HG02678 (cell line): ENCODE results near the gene CHI3L2.

Experiments
- ATAC-seq: cut with Tn5 transposase; IDR thresholded peaks from one replicate; pipeline ENCODE4 v1.9.1; 2021; ENCODE audit warnings: mild to moderate bottlenecking, moderate library complexity; ENCODE audit not compliant: unreplicated experiment

CHI3L2 gene, protein sequence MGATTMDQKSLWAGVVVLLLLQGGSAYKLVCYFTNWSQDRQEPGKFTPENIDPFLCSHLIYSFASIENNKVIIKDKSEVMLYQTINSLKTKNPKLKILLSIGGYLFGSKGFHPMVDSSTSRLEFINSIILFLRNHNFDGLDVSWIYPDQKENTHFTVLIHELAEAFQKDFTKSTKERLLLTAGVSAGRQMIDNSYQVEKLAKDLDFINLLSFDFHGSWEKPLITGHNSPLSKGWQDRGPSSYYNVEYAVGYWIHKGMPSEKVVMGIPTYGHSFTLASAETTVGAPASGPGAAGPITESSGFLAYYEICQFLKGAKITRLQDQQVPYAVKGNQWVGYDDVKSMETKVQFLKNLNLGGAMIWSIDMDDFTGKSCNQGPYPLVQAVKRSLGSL

DNA sequence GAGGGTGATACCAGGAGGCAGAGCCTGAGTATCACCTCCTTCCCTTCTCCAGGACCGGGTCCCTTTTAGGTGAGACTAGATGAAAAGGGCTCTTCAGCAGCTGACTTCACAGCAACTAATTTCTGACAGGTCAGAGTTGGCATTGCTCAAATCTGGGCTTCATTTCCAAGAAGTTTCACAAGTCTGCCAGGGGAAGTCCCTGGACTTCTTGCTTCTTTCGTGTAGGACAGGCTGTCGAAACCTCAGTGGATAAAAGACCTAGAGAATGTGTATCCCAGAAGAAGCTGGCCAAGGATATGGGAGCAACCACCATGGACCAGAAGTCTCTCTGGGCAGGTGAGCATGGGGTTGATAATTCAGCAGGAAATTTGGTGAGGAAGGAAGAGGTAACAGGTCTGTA lies at the start of gene CHI3L2:
Gene CHI3L2 (plus strand): TSS at position 280 of the 400 bp plus-strand sequence. CDS start 17 bp downstream, at position 297.
- no peak for ATAC-seq

DNA sequence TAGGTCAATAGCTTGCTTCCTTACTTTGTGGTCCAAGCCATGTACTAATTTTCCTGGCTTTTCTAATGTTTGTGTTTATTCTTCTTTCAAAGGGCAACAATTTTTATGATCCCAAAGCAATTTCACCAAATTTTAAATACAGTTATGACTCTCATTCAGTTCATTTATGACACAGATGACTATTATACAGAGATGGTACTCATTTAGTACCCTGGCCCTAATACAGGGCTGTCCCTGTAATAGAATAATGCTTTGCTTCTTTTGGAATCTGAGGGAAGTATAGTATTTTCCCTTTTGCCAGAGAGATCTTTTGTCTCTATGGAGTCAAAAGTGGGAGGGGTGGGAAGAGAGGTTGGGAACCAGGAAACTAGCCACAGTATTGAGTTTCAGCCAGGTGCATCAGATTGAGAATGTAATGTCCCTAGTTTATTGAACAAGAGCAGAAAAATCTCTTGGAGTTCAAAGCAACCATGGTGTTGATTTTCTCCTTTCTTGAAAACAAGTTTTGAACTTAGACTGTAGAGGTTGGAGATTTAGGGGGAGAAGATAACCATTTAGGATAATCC lies 47.5 kb upstream of the CHI3L2 start:
- ATAC-seq: no peak

DNA sequence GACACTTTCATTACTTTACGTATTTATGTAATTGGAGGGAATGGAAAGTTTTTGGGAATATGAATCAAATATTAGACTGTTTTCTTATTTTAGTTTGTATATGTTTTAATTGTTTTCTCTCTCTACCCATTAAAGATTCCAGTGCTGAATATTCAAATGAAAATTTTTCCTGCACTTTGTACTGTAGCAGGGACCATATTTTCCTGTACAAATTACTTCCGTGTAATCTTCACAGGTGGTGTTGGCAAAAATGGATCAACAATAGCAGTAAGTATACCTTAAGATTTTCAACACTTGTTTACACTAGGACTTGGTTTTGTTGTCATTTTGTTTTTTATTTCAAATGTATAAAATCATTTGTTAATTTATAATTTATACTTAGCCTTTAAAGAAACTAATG lies 45.5 kb upstream of the CHI3L2 start:
- ATAC-seq: no peak

DNA sequence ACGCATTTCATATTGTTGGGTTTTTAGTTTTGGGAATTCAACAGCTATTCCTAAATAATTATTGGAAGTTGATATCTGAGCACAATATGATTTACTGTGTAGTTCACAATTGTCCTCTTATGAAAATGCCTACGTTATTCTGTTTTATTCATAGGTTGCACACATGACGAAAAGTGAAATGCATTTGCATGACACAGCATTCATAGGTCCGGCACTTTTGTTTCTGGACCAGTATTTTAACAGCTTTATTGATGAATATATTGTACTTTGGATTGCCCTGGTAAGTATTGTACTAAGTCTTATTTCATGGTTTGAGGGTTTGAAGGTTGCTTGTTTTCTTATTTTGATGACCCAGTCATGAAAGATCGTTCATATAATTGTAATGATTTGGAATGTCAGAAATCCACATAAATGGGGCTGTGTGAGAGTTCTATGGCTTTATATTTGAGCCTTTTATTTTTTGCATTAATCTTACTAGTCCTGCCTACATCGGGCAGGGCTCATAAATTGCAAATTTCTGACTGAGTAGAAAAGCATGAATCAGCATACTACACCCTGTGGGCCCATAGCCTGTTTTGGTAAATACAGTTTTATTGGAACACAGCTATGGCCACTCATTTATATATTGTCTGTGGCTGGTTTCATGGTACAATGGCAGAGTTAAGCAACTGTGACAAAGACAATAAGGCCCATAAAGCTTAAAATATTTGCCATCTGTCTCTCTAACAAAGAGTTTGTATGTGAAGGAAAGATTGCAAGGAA lies 44.0 kb upstream of the CHI3L2 start:
- no peak for ATAC-seq

DNA sequence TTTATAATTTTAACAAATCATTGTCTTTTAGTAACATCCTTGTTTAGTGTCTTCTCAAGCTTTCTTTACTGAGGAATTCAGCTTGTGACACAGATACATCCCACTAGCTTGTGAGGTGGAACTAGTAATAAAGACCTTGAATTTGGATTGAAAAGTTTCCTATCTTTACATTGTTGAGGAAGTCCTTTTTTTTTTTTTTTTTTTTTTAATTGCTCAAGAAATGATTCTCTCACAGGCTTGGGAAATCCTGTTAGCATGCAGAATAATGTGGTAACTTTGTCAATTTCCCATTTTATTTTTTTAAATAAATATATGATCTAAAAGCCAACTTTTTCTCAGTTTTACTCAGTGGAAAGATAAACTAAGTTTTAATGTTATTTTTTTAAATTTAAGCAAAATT lies 42.9 kb upstream of the CHI3L2 start:
- ATAC-seq: no peak

DNA sequence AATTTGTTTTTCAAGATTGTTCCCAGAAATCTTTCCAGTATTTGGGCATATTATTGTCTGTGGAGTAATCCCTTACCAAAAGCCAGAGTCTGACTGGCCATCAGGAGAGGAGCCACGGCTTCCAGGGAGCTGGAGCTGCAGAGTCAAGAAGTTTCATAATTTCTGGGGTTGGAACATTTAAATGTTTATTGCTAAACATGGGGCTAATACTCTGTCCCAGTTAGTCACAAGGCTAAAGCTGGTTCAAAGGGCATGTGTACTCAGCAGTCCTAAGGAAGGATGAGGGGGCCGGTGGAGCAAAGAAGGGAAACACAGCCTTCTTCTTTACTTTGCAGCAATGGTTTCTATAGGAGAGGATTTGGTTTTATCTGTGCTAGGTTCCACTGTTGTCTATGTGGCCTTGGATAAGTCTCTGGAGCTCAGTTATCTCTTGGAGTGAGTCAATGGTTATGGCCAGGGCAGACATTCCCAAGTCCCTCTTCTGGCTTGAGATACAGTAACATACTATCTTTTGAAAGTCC lies 36.5 kb upstream of the CHI3L2 start:
- no peak for ATAC-seq

DNA sequence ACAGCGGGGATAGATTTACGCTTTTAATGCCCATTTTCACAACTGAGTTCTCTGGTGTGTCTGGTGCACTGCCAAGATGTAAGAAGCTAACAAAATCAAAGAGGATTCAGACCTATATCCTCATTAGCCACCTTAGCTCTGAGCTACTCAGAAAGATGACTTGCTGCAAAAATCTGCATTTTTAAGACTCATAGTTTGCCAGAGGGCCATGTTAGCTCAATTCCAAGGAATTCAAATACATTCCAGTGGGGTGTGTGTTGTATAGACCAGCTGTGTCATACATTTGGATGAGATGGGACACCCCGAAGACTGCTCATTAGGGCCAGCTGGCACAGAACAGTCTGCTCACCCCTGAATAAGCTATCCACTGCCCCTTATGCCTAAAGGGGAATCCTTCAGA lies 36.0 kb upstream of the CHI3L2 start:
- no peak for ATAC-seq

DNA sequence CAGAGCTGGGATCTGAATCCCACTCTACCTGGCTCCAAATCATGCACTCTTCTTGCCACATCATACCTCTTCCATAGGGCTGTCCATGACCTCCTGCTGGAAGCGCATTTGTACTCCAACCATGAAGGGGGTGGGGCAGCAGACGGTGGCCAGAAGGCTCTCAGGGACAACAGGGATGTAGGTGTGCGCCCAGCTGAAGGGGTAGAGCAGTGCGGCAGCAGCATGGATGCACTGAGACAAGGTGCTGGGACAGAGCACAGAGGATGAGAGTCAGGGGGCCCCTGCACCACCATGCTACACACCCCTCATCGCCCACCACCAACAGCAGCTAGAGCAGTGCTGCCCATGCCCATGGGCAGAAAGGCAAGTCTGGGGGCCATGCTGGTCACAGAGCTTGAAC lies 35.4 kb upstream of the CHI3L2 start:
- no peak for ATAC-seq

DNA sequence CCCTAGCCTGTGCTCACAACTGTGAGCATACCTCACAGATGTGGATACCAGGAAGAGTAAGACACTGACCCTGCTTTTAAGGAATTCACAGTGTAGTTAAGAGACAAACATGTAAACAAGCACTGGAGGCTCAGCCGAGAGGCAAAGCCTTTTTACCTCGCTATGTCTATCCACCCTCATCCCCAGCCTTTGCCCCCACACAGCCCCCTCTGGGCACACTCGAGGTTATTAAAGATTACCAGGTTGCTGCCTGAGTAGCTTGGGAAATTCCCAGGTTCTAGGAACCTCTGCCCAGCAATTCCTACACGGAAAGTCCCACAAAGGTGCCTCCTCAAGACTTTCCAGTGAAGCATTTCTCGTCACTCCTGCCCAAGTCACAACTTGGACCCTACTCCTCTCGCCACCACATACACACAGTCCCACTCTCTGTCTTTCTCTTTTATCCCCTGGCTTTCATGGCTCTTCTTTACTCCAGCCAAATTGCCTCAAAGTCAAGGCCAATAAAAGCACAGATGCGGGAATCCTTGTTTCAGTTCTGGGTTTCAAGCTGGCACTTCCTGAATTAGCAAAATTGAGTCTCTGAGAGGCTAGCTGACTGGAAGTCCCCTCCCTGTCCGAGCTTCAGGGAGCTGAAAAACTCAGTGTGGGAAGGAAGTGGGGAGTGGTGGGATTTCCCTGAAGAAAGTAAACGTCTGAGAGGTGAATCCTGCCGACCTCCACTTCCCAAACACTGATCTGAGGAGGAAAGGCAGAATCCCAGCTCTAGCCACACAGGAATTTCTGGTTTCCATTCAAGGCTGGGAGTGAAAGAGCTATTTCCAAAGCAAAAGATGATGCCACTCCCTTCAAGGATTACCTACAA lies 34.6 kb upstream of the CHI3L2 start:
- no peak for ATAC-seq

DNA sequence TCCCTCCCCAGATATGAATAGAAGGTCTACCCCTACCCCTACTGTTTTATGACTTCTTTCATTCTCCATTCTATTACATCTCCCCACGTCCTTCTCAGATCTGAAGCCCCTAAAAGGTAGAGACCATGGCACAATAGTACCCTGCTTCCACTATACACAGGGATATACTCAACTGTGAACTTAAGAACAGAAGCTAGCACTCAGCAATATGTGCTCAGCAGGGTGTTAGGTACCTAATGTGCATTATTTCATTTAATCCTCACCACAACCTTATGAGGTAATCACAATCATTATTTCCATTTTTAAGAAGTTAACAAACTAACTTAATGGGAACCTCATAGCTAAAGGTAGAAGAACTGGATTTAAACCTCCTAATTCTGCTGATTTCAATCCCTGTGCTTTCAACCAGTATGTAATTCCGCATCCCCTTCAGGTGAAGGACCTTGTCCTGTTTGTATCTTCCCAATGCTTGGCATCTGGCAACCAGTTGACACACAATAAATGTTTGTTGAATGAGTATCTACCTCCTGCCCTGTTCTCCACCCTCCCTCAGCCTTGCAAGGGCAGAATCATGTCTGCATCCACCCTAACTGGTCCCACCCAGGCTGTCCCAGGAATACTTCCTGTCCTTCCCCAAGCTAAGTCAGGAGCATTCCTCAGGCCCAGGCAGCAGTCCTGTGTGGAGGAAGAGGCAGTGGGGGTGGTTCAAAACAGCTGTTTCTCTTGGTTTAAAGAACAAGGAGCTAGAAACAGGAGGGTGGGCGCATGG lies 33.6 kb upstream of the CHI3L2 start:
- ATAC-seq: no peak

DNA sequence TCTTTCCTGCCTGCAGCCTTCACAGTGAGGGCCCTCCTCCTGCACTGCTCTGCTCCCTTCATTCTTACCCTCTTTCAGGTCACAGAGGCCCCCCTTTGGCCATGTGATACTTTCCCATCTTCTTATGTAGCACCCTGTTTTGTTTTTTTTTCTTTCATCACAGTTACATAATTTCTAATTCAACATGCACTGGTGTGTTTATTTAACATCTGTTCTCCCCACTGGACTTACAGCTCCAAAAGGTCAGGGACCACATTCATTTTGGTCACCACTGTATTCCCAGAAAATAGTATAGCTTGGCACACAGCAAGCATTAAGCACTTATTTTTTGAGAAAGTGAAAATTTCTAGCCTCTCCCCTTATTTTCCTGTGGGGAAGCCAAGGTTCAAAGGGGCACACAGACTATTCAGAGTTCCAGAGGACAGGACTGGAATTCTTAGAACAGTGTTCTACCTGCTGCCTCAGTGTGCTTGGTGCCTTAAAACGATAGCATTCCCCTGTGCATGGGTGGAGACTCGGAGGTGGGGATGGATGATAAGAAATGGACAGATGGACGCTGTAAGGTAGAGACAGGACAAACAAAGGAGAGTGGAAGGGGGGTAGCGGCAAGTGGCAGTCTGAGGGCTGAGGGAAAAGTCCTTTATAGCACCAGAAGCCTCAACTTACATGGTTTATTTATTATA lies 32.4 kb upstream of the CHI3L2 start:
- no peak for ATAC-seq

DNA sequence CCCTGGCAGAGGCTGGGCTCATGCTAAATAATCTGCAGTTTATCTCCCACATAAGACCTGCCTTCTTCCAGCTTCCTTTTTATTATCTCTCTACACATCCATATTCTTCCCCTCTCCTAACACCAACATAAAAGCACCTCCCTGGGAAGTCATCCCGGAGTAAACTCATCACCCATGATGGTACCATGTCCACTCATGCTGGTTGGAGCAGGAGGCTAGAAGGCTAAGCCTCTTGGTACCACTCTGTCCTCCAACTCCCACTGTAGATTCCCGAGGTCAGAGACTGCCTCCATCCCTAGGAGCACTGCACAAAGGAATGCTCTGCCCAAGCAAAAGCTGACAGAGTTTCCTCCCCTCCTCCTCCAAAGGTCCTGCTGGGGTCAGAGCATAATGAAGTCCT lies 31.3 kb upstream of the CHI3L2 start:
- no peak for ATAC-seq

DNA sequence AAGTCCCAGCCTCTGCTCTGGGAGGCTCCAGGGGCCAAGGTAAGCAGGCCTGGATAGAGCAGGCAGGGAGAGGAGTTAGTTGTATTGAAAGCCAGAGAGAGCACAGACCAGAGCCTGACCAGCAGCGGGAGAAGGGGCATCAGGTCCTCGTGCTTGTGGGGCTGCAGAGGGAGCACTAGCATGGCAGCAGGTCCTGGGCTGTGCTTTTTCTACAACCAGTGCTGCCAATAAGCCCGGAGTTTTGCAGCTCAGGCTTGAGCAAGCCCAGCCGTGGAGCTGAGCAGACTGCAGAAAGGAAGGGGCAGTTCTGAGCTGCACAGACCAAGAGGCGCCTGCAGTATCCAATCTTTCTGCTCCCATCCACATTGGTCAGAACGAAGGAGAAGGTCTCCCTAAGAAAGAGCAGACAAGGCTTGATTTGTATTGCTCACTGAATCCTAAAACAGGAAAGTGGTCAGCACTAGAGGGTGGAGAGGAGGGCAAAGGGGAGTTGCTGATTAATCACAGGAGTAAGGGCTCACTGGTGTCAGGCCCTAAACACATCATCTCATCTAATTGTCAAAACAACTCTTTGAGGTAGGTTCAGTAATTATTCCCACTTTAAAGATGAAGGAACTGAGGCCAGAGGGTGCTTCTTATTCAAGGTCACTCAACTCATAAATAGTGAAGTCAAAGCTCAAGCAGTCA lies 29.8 kb upstream of the CHI3L2 start:
- peak; percentile 44 for ATAC-seq

DNA sequence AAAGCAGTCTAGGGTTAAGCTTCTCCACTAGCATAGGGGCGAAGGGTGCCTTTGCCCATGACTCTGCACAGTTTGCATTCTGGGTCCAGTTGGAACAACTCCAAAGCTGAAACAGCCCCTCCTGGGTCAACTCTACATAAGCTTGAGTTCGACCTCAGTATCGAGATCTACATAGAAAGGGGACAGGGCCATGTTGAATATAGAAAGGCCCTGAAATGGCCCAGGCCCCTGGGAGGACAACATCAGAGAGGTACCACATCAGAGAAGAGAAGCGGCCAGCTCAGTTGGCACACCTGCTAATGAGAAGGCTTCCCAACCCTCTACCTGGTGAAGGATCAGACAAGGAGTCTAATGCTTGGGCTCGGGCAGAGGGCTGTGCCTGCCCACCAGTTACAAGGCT lies 28.7 kb upstream of the CHI3L2 start:
- no peak for ATAC-seq

DNA sequence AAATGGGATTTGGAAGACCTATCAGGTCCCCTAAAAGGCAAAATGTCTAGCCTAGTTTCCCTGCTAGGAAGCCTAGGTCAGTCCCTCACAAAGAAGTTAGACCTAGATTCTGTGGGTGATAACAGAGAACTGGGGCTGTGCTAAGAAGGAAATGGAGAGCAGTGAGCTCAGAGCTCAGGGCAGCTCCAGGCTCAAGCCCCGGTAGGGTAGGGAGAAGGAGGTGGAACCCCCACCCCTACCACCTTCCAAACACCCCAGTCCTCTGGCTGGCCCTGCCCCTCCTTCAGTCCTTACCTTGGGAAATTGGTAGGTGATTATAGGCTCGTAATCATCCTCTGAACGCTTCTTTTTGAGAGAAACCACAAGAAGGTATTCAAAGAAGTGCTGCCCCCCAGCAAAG lies 28.2 kb upstream of the CHI3L2 start:
- no peak for ATAC-seq

DNA sequence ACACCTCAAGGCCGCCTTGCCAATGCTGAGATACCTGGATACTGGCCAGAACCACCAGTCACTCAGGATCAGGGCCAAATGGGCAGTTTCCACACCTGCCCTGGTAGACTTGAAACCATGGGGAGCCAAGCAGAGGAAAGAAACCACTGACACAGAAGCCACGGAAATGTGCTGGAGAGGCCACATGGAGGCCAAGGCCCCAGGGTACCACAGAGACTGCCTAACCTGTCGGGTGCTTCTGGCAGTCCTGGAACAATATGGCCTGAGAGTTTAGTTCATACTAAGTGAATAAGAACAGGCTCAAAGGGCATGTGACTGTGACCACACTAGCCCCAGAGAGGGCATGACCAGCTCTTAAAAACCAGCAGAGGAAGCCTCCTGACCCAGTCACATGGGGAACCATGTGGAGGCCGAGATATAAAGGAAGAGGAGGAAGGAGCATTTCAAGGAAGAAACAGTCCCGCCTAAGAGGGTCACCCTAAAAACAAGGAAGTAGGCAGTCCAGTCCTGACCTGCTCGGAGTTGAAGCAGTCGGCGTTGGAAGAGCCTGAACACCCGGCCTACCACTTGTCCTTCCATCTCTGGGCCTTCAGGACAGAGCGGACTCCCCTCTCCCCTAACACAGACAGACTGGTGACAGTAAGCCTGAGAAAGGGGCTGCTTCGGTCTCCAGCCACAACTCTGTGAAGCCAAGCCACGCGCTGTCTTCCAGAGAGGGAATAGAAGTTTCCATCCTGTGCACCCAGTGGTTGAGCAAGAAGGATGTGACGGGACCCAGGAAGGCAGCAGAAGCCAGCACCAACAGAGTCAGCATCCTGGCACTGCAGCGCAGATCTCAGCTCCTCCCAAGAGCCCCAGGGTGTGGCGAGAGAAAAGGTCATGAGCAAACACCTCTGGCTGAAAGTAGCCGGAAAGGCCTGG lies 27.4 kb upstream of the CHI3L2 start, which contains the start of gene DENND2D:
Gene DENND2D (minus strand): TSS at position 766 of the 921 bp plus-strand sequence. CDS start 187 bp downstream, at position 579.
- no peak for ATAC-seq

DNA sequence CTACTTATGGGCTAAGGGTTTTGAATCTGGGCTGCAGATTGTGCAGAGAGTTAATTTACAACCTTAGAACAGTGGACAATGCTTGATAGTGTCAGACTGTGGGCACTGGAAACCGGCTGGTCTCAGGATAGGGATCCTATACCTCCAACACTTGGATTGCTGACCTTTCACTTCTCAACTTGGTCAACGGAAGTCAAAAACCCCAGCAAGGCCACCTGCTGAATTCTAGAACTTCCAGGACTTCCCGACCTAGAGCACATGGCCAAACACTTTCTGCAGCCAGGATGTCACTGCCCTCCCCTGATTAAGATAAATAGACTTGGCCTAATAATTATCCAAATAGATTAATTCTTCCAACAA lies 26.7 kb upstream of the CHI3L2 start:
- ATAC-seq: no peak
